HepG2 (cell line): Measurements from ENCODE around the gene MECR. TPM values are rescaled to one million over a fixed set of nuclear protein-coding genes. Genes with fewer than 3 reads are reported as not detected.
A peak's percentile ranks its signal among the peaks of the same experiment; 100 is the strongest.
"Not testable (repeated sequence)": the region's sequence is repeated elsewhere in the genome, so short reads cannot be mapped to it uniquely, and the experiment has no call there.

ENCODE experiments used
- ATAC-seq: fragments of 200-7000 bp; cut with Tn5 transposase; 3 replicates; pipeline ENCODE4 v1.9.1; 2020; ENCODE audit warnings: mild to moderate bottlenecking, moderate library complexity
- BruUV-seq: library from RNA; stranded (reverse); fragments of 400-500 nt; replicated peaks from 2 replicates; lab custom pipeline; 2021; lab: Mats Ljungman, UMichigan
- CTCF ChIA-PET: fragments of 300-600 bp; formaldehyde crosslinking; extraction: SDS; loops from one replicate; lab custom pipeline; 2021; ENCODE audit warnings: low total read pairs, inconsistent platforms, low intra/inter-chr PET ratio; lab: Yijun Ruan, JAX
- POLR2A ChIA-PET: fragments of 350-600 bp; sonication (Branson Sonifier 250); formaldehyde crosslinking; loops from one replicate; lab custom pipeline; 2020; ENCODE audit warnings: antibody characterized with exemption, inconsistent platforms; lab: Yijun Ruan, JAX
- DNase-seq: peaks from one replicate; pipeline ENCODE4 v3.0.0-alpha.2; 2015; ENCODE audit warnings: low spot score
- FAIRE-seq: peaks from 3 replicates; lab custom pipeline; 2011; peaks lifted over from hg19 to GRCh38; lab: Jason Lieb, UNC
- H2AFZ ChIP-seq: one replicate; pipeline ENCODE4 v1.6.1; 2011; ENCODE audit warnings: low read length, inconsistent platforms
- H3K27ac ChIP-seq: fragments of 300-600 bp; 3 replicates; pipeline ENCODE4 v1.8.0; 2011; ENCODE audit warnings: mixed run types, mild to moderate bottlenecking, mixed read lengths, low read length, inconsistent platforms; ENCODE audit not compliant: insufficient read depth; ENCODE audit errors: extremely low read length
- H3K27me3 ChIP-seq, 2 experiments: fragments of 200-600 bp in 1 of 2; 2 replicates in 1 of 2; 3 replicates in 1 of 2; pipeline versions ENCODE4 v1.6.0 to v1.8.0; 2011; ENCODE audit warnings: low read length in 2 of 2, mild to moderate bottlenecking in 2 of 2, moderate library complexity in 2 of 2, inconsistent platforms in 1 of 2; ENCODE audit not compliant: insufficient read depth in 2 of 2, control insufficient read depth in 1 of 2
- H3K36me3 ChIP-seq, 2 experiments: fragments of 200-600 bp in 1 of 2; replicated peaks in 1 of 2; 2 replicates in 1 of 2; 3 replicates in 1 of 2; pipeline versions ENCODE4 v1.5.1 to v1.8.0; 2011; ENCODE audit warnings: low read length in 2 of 2, inconsistent platforms in 1 of 2; ENCODE audit not compliant: insufficient read depth in 2 of 2, control insufficient read depth in 1 of 2
- H3K4me1 ChIP-seq: 2 replicates; pipeline ENCODE4 v1.5.1; 2012; ENCODE audit warnings: low read length, inconsistent platforms; ENCODE audit not compliant: insufficient read depth
- H3K4me2 ChIP-seq: 2 replicates; pipeline ENCODE4 v1.6.0; 2011; ENCODE audit warnings: low read depth, low read length, inconsistent platforms
- H3K4me3 ChIP-seq, 3 experiments: fragments of 200-600 bp in 1 of 3; sonication (generic), shearing (Covaris generic) in 1 of 3; replicated peaks in 1 of 3; 2 replicates each; pipeline ENCODE4 v1.5.1; 2011 to 2016; ENCODE audit warnings: low read length in 3 of 3, inconsistent platforms in 2 of 3, low read depth in 2 of 3, mild to moderate bottlenecking in 2 of 3, control low read depth in 1 of 3, mixed read lengths in 1 of 3; ENCODE audit not compliant: insufficient read depth in 1 of 3
- H3K79me2 ChIP-seq: one replicate; pipeline ENCODE4 v1.6.1; 2011; ENCODE audit warnings: low read length, inconsistent platforms; ENCODE audit not compliant: insufficient read depth
- H3K9ac ChIP-seq: 2 replicates; pipeline ENCODE4 v1.6.0; 2011; ENCODE audit warnings: mild to moderate bottlenecking, low read depth, low read length, inconsistent platforms; ENCODE audit not compliant: insufficient read depth
- H3K9me3 ChIP-seq: 2 replicates; pipeline ENCODE4 v1.5.1; 2012; ENCODE audit warnings: mild to moderate bottlenecking, low read length
- H4K20me1 ChIP-seq: 2 replicates; pipeline ENCODE4 v1.6.0; 2011; ENCODE audit warnings: inconsistent platforms, mild to moderate bottlenecking, low read length, moderate library complexity; ENCODE audit not compliant: insufficient read depth
- CEBPG ChIP-seq: IDR thresholded peaks from 2 replicates; pipeline ENCODE4 v1.6.1; 2016
- DMAP1 ChIP-seq: IDR thresholded peaks from 2 replicates; pipeline ENCODE4 v1.6.1; 2016
- ELF3 ChIP-seq: IDR thresholded peaks from 2 replicates; pipeline ENCODE4 v1.6.1; 2016; ENCODE audit warnings: missing genetic modification reagents, missing compliant biosample characterization
- FOXP1 ChIP-seq, 2 experiments: fragments of 450-650 bp in 1 of 2; IDR thresholded peaks; 2 replicates each; pipeline ENCODE4 v1.6.1; 2017 to 2018; ENCODE audit warnings: antibody characterized with exemption in 1 of 2
- HES4 ChIP-seq: sonication (generic); formaldehyde crosslinking; IDR thresholded peaks from 2 replicates; pipeline ENCODE4 v1.9.0; 2021; ENCODE audit warnings: mild to moderate bottlenecking, missing genetic modification reagents, borderline replicate concordance
- HOXA5 ChIP-seq: sonication (generic); formaldehyde crosslinking; IDR thresholded peaks from 2 replicates; pipeline ENCODE4 v1.4.0; 2020; ENCODE audit warnings: missing genetic modification reagents
- JUND ChIP-seq: sonication (generic); formaldehyde crosslinking; IDR thresholded peaks from 2 replicates; pipeline ENCODE4 v1.8.0; 2022; ENCODE audit warnings: mild to moderate bottlenecking, missing genetic modification reagents
- KMT2B ChIP-seq: IDR thresholded peaks from 2 replicates; pipeline ENCODE4 v1.6.1; 2016; ENCODE audit warnings: missing genetic modification reagents, missing compliant biosample characterization
- MTF2 ChIP-seq: sonication (generic); formaldehyde crosslinking; IDR thresholded peaks from 2 replicates; pipeline ENCODE4 v1.5.0; 2020; ENCODE audit warnings: missing genetic modification reagents, borderline replicate concordance
- RAD21 ChIP-seq: fragments of 450-650 bp; formaldehyde crosslinking; IDR thresholded peaks from 2 replicates; pipeline ENCODE4 v1.5.0; 2020; ENCODE audit warnings: mild to moderate bottlenecking
- ZNF644 ChIP-seq: IDR thresholded peaks from 2 replicates; pipeline ENCODE4 v1.6.1; 2016; ENCODE audit warnings: low read depth
- ZSCAN31 ChIP-seq: sonication (generic); formaldehyde crosslinking; IDR thresholded peaks from 2 replicates; pipeline ENCODE4 v1.5.0; 2020; ENCODE audit warnings: low read depth, mild to moderate bottlenecking, missing genetic modification reagents
- WGBS: methylation state at CpG from one replicate; pipeline ENCODE4 v1.1.6; 2017; ENCODE audit warnings: low lambda C conversion rate; 5-methylcytosine and 5-hydroxymethylcytosine counted together
- in situ Hi-C: cut with HindIII; loops from 2 replicates; pipeline ENCODE4 v1.10.0; 2017; ENCODE audit warnings: low pct_unique_long_range_greater_than_20kb; ENCODE audit not compliant: extremely low pct_ligation_motif_present
- intact Hi-C: fragments of 100-400 bp; cut with micrococcal nuclease; formaldehyde crosslinking; loops from one replicate; pipeline ENCODE4 v1.10.0; 2022; ENCODE audit not compliant: unreplicated experiment
- polyA plus RNA-seq, 8 experiments: library from polyadenylated mRNA; depleted of rRNA in 3 of 8; stranded (reverse) in 7 of 8; unstranded in 1 of 8; fragments of >200 nt; fragmentation: Illumina TruSeq in 4 of 8; extraction: Trizol in 4 of 8; gene quantifications; 2 replicates each; pipeline versions ENCODE4 v1.2.1 to v1.2.3, GENCODE V29; 2011 to 2016; ENCODE audit warnings: low read depth in 4 of 8, missing spikeins in 1 of 8, mixed read lengths in 1 of 8; ENCODE audit not compliant: insufficient read depth in 1 of 8
- total RNA-seq, 5 experiments: library from RNA; depleted of rRNA; stranded (reverse); fragments of >200 nt; fragmentation: Illumina TruSeq; extraction: Trizol; gene quantifications; 2 replicates each; pipeline ENCODE4 v1.2.3, GENCODE V29; 2016; ENCODE audit warnings: low read depth in 1 of 5
- TF ChIP-seq, protein P1 (sequence below): sonication (generic); formaldehyde crosslinking; IDR thresholded peaks from 2 replicates; pipeline ENCODE4 v1.8.0; 2022; ENCODE audit warnings: missing genetic modification reagents, mild to moderate bottlenecking, borderline replicate concordance

MECR gene
- total and polyA plus RNA-seq, 2 of the 13 experiments (the other 11 are each of a cell fraction or from before 2014, with no cell fraction given) = 18.8 to 24.9 TPM

DNA sequence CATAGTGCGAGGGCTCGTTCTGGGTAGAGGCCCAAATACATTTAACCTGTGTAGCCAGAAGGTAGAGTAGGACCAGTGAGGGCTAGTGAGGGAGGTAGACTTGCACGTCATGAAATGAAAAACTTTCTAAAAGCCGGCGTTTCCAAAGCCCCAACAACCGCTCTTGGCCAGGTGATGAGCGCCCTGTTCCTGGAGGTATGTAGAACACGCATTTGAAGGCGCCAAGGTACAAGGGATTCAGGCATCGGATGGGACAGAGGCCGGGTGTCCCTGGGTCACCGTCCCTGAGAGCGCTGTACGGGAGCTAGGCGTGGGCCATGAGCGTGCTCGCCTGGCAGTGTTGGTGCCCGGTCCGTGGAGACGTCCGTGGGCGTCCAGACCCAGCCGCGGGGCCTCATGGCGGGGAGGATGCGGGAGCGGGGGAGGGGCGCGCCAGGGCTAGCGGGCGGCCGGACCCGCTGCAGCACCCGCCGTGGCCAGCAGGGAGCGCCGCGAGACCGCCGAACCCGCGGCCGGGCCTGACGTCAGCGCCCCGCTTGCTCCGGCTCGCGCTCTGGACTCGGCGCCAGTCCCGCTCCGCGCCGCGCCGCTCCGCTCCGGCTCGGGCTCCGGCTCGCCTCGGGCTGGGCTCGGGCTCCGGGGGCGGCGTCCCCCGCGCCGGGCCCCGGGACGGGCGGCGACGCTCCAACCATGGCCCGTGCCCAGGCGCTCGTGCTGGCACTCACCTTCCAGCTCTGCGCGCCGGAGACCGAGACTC lies 5.4 kb upstream of the MECR start, which contains the start of gene PTPRU (continued):
- TF ChIP-seq ZNF644 (CRISPR knock-in tag) (no peak), ELF3 (peak; percentile 20; the same call in 1 of the 2 replicates), KMT2B (CRISPR knock-in tag) (no peak), MTF2 (CRISPR knock-in tag) (0 out of 2 replicates have a peak, but pooled peaks have one; percentile 13), CEBPG (no peak), RAD21 (CRISPR knock-in tag) (peak; percentile 99), HOXA5 (CRISPR knock-in tag) (no peak), JUND (0 out of 2 replicates have a peak, but pooled peaks have one; percentile 2), FOXP1 (IDR thresholded peaks at IDR 0.05) (no peak), FOXP1 (CRISPR knock-in tag; IDR thresholded peaks at IDR 0.05) (no peak), ZSCAN31 (no peak), DMAP1 (no peak), HES4 (CRISPR knock-in tag) (no peak)
- TF ChIP-seq, protein P1, sequence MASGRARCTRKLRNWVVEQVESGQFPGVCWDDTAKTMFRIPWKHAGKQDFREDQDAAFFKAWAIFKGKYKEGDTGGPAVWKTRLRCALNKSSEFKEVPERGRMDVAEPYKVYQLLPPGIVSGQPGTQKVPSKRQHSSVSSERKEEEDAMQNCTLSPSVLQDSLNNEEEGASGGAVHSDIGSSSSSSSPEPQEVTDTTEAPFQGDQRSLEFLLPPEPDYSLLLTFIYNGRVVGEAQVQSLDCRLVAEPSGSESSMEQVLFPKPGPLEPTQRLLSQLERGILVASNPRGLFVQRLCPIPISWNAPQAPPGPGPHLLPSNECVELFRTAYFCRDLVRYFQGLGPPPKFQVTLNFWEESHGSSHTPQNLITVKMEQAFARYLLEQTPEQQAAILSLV (CRISPR knock-in tag) = 0 out of 2 replicates have a peak, but pooled peaks have one; percentile 17
- TF ChIP-seq, all 625 proteins: peak for 57

DNA sequence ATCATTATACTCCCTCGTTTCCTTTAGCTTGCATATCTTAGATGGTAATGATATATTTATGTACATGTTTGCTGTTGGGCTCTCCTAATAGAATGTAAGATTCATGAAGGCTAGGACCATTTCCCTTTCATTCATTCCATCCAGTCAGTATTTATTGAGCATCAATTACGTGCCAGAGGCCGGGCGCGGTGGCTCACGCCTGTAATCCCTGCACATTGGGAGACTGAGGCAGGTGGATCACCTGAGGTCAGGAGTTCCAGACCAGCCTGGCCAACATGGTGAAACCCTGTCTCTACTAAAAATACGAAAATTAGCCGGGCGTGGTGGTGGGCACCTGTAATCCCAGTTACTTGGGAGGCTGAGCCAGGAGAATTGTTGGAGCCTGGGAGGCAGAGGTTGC lies 4.1 kb upstream of the MECR start:
- BruUV-seq, H2AFZ ChIP-seq, POLR2A ChIA-PET: not testable (repeated sequence)

More for the DNA sequence above, 4.1 kb upstream of the MECR start:
- intact Hi-C loops (loop anchor here (10.0 kb wide), 2 partner anchors 110 to 1470 kb away; no protein-coding TSS in a partner anchor), in situ Hi-C loops (loop anchor here (10.0 kb wide), 3 partner anchors 220 to 870 kb away; no protein-coding TSS in a partner anchor)
- H3K79me2 ChIP-seq = peaks cover 22% of the 10 kb centered on the region
- not testable (repeated sequence) for FAIRE-seq, H3K9me3 ChIP-seq, H3K36me3 ChIP-seq, H4K20me1 ChIP-seq, H3K4me2 ChIP-seq, DNase-seq, ATAC-seq, H3K9ac ChIP-seq, H3K4me3 ChIP-seq, H3K27ac ChIP-seq
- H3K4me1 ChIP-seq = peaks cover 41% of the 10 kb centered on the region
- H3K27me3 ChIP-seq = peaks cover 0 to 20% of the 10 kb centered on the region in 2 experiments; a peak in 1 of 5 replicates
- CTCF ChIA-PET = interaction anchor here (2.0 kb wide), 1 partner anchor 219 kb away, joined by 9 read pairs; no protein-coding TSS in a partner anchor
- WGBS = 52% methylated on average over 9 of the region's 9 CpGs
